ENCODE results near the gene RIOK1. TPM values are rescaled to one million over a fixed set of nuclear protein-coding genes. Genes with fewer than 3 reads are reported as not detected.

RIOK1 gene
- total RNA-seq, 2 donors from 2014 or later: 35.8 to 36.5 TPM

GRCh38 chr6:7425808-7426190 is 36.2 kb downstream of the RIOK1 start:
- Mint-ChIP-seq H3K36me3 (no peaks in the 10 kb centered on the region), H3K27ac (no peak overlapping the region), H3K9me3 (no peaks in the 10 kb centered on the region)
- DNase-seq (ENCODE audit: low spot score in 2 of 2) (no peak), ATAC-seq (no peak)

GRCh38 chr6:7426447-7427169 is 37.0 kb downstream of the RIOK1 start:
- H3K27ac Mint-ChIP-seq: no peak overlapping the region
- ATAC-seq: no peak
- no peaks in the 10 kb centered on the region for H3K36me3 Mint-ChIP-seq
- H3K9me3 Mint-ChIP-seq: no peaks in the 10 kb centered on the region
- no peak for DNase-seq (ENCODE audit: low spot score in 2 of 2)

- Mint-ChIP-seq H3K9me3 (peaks cover 0 to 4% of the 10 kb centered on the region in 2 donors), H3K27ac (no peak overlapping the region), H3K36me3 (peaks cover 6% of the 10 kb centered on the region in 2 donors)
- no peak for ATAC-seq
- DNase-seq (ENCODE audit: low spot score in 2 of 2): no peak
Observed at GRCh38 chr6:7431313-7431673, 41.7 kb downstream of the RIOK1 start.

- ATAC-seq (no peak), DNase-seq (ENCODE audit: low spot score in 2 of 2) (no peak)
- peaks cover 0 to 4% of the 10 kb centered on the region in 2 donors for H3K9me3 Mint-ChIP-seq
- H3K27ac Mint-ChIP-seq: no peak overlapping the region
- H3K36me3 Mint-ChIP-seq: peaks cover 6% of the 10 kb centered on the region in 2 donors
Observed at GRCh38 chr6:7431674-7432390, 42.2 kb downstream of the RIOK1 start.

GRCh38 chr6:7432391-7433120 is 42.9 kb downstream of the RIOK1 start:
- H3K9me3 Mint-ChIP-seq: peaks cover 4% of the 10 kb centered on the region in 2 donors
- no peak overlapping the region for H3K27ac Mint-ChIP-seq
- ATAC-seq (no peak), DNase-seq (ENCODE audit: low spot score in 2 of 2) (no peak)
- H3K36me3 Mint-ChIP-seq: peaks cover 6% of the 10 kb centered on the region in 2 donors

GRCh38 chr6:7433121-7433617 is 43.6 kb downstream of the RIOK1 start:
- H3K27ac Mint-ChIP-seq: no peak overlapping the region
- ATAC-seq (no peak), DNase-seq (ENCODE audit: low spot score in 2 of 2) (no peak)
- H3K9me3 Mint-ChIP-seq: peaks cover 4% of the 10 kb centered on the region in 2 donors
- peaks cover 6% of the 10 kb centered on the region in 2 donors for H3K36me3 Mint-ChIP-seq

GRCh38 chr6:7434672-7435071 is 45.1 kb downstream of the RIOK1 start:
- DNase-seq (ENCODE audit: low spot score in 2 of 2) (no peak), ATAC-seq (no peak)
- H3K9me3 Mint-ChIP-seq: peaks cover 4% of the 10 kb centered on the region in 2 donors
- H3K36me3 Mint-ChIP-seq: peaks cover 6% of the 10 kb centered on the region in 2 donors
- H3K27ac Mint-ChIP-seq: no peak overlapping the region

GRCh38 chr6:7438011-7438410 is 48.4 kb downstream of the RIOK1 start:
- peaks cover 6% of the 10 kb centered on the region in 2 donors for H3K36me3 Mint-ChIP-seq
- H3K9me3 Mint-ChIP-seq: peaks cover 4 to 9% of the 10 kb centered on the region in 2 donors
- ATAC-seq (no peak), DNase-seq (ENCODE audit: low spot score in 2 of 2) (no peak)
- no peak overlapping the region for H3K27ac Mint-ChIP-seq

GRCh38 chr6:7439228-7439627 is 49.6 kb downstream of the RIOK1 start:
- ATAC-seq: no peak
- Mint-ChIP-seq H3K36me3 (peaks cover 6% of the 10 kb centered on the region in 2 donors), H3K9me3 (peaks cover 4 to 9% of the 10 kb centered on the region in 2 donors)

GRCh38 chr6:7440476-7440875 is 50.9 kb downstream of the RIOK1 start:
- Mint-ChIP-seq H3K9me3 (peaks cover 4 to 9% of the 10 kb centered on the region in 2 donors), H3K36me3 (peaks cover 6% of the 10 kb centered on the region in 2 donors), H3K27ac (peak overlapping the region in 1 of 2 donors; percentile 47)
- ATAC-seq: no peak
- DNase-seq (ENCODE audit: low spot score in 2 of 2): no peak

More at GRCh38 chr6:7439228-7439627, 49.6 kb downstream of the RIOK1 start:
- no peak for DNase-seq (ENCODE audit: low spot score in 2 of 2)
- H3K27ac Mint-ChIP-seq: no peak overlapping the region

- DNase-seq (ENCODE audit: low spot score in 2 of 2): no peak
- Mint-ChIP-seq H3K9me3 (peaks cover 0 to 9% of the 10 kb centered on the region in 2 donors), H3K27ac (no peak overlapping the region), H3K36me3 (no peaks in the 10 kb centered on the region)
- no peak for ATAC-seq
Observed at GRCh38 chr6:7441048-7441775, 51.6 kb downstream of the RIOK1 start.

- DNase-seq (ENCODE audit: low spot score in 2 of 2) (no peak), ATAC-seq (no peak)
- Mint-ChIP-seq H3K27ac (no peak overlapping the region), H3K9me3 (peaks cover 0 to 5% of the 10 kb centered on the region in 2 donors), H3K36me3 (no peaks in the 10 kb centered on the region)
Observed at GRCh38 chr6:7442467-7442866, 52.9 kb downstream of the RIOK1 start.

GRCh38 chr6:7445101-7445500 is 55.5 kb downstream of the RIOK1 start:
- Mint-ChIP-seq H3K27ac (no peak overlapping the region), H3K36me3 (no peaks in the 10 kb centered on the region), H3K9me3 (peaks cover 0 to 5% of the 10 kb centered on the region in 2 donors)
- ATAC-seq (no peak), DNase-seq (ENCODE audit: low spot score in 2 of 2) (no peak)

- H3K9me3 Mint-ChIP-seq: no peaks in the 10 kb centered on the region
- no peak for ATAC-seq
- DNase-seq (ENCODE audit: low spot score in 2 of 2): no peak
- no peak overlapping the region for H3K27ac Mint-ChIP-seq
- no peaks in the 10 kb centered on the region for H3K36me3 Mint-ChIP-seq
Observed at GRCh38 chr6:7445885-7446461, 56.4 kb downstream of the RIOK1 start.

GRCh38 chr6:7446619-7447325 is 57.2 kb downstream of the RIOK1 start:
- no peak for DNase-seq (ENCODE audit: low spot score in 2 of 2)
- no peaks in the 10 kb centered on the region for H3K36me3 Mint-ChIP-seq
- no peak for ATAC-seq
- no peak overlapping the region for H3K27ac Mint-ChIP-seq
- no peaks in the 10 kb centered on the region for H3K9me3 Mint-ChIP-seq

GRCh38 chr6:7448232-7448631 is 58.6 kb downstream of the RIOK1 start:
- H3K27ac Mint-ChIP-seq: no peak overlapping the region

More at GRCh38 chr6:7448232-7448631, 58.6 kb downstream of the RIOK1 start:
- no peak for DNase-seq (ENCODE audit: low spot score in 2 of 2)
- Mint-ChIP-seq H3K9me3 (no peaks in the 10 kb centered on the region), H3K36me3 (no peaks in the 10 kb centered on the region)
- ATAC-seq: no peak

All from activated naive CD4-positive, alpha-beta T cell treated with anti-CD3 and anti-CD28 coated beads, Interleukin-2, amount 50 U/mL, for 72 hours (primary cell).